ENCODE data around the gene PTPRN2.
"Not testable (repeated sequence)": the region's sequence is repeated elsewhere in the genome, so short reads cannot be mapped to it uniquely, and the experiment has no call there.

PTPRN2 gene

DNA sequence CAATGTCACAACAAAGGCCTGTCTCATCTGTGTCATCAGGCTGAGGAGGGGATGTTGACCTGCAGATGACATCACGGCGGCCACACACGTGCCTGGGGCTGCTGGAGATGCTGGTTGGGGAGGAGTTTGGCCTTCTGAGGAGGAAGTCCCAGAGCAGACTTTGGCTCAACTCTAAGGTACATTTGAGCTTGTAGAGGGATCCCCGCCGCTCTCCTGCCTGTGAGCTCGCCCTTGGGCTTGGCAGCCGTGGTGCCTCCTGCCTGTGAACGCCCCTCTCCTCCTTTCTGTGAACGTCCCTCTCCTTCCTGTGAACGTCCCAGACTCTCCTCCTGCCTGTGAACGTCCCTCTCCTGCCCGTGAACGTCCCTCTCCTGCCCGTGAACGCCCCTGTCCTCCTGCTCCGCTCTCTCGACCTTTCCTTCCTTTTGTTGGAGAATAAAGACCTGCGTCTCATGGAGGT is 1074.4 kb downstream of the PTPRN2 start:
- Mint-ChIP-seq H3K27ac (no peak overlapping the region), H3K4me3 (no peak overlapping the region), H3K4me1 (ENCODE audit: low read depth) (no peaks in the 10 kb centered on the region), H3K36me3 (ENCODE audit: low read depth) (no peaks in the 10 kb centered on the region), H3K9me3 (no peaks in the 10 kb centered on the region), H3K27me3 (peaks cover 9% of the 10 kb centered on the region)

DNA sequence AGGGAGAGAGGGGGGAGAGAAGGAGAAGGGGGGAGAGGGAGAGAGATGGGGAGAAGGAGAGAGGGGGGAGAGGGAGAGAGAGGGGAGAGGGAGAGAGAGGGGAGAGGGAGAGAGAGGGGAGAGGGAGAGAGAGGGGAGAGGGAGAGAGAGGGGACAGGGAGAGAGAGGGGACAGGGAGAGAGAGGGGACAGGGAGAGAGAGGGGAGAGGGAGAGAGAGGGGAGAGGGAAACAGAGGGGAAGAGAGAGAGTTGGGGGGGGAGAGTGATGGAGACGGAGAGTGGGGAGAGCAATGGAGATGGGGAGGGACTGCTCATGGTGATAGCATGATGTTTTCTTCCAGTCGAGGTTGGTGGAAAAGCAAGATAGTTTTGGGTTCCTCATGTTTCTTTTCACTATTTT is 1078.4 kb downstream of the PTPRN2 start:
- H3K27me3 Mint-ChIP-seq = peaks cover 23% of the 10 kb centered on the region
- H3K27ac Mint-ChIP-seq = no peak overlapping the region
- no peak overlapping the region for H3K4me3 Mint-ChIP-seq
- H3K36me3 Mint-ChIP-seq (ENCODE audit: low read depth) = no peaks in the 10 kb centered on the region
- peaks cover 11% of the 10 kb centered on the region for H3K9me3 Mint-ChIP-seq
- peaks cover 3% of the 10 kb centered on the region for H3K4me1 Mint-ChIP-seq (ENCODE audit: low read depth)

DNA sequence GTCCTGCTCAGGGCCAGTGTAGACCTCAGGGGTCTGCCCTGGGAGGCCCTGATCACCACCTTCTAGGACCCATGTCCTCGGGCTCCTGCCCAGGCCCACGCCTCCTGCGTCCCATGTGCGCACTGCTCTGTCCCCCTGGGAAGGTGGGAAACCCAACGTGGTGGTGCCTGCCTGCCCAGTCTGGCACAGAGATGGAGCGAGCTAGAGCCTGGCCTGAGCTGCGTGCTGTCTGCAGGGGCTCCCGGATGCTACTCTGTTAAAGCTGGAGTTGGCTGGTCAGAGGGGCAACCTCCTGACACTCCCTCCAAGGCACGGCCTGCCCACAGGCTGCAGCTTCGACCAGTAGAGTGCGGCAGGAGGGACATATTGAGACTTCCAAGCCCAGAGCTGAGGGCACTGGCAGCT is 1079.1 kb downstream of the PTPRN2 start:
- Mint-ChIP-seq H3K27me3 (peaks cover 23% of the 10 kb centered on the region), H3K4me3 (no peak overlapping the region), H3K9me3 (peaks cover 11% of the 10 kb centered on the region), H3K27ac (no peak overlapping the region), H3K4me1 (ENCODE audit: low read depth) (peaks cover 9% of the 10 kb centered on the region), H3K36me3 (ENCODE audit: low read depth) (no peaks in the 10 kb centered on the region)

DNA sequence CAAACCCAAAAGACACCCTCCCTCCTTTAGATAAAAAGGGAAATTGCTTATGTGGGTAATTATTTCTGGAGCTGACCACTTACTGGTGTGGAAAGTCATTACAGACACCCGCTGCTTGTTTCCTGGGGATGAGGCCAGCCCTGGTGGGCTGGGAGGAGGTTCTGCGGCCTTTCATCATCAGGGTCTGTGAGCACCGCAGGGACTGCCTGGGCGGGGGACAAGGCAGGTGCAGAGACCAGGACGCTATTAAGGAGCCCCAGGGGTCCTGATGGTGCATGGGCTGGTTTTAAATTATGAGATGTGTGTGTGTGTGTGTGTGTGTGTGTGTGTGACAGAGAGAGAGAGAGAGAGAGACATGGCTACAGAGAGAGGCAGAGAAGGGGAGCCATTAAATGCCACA is 1079.6 kb downstream of the PTPRN2 start:
- H3K4me3 Mint-ChIP-seq = no peak overlapping the region
- H3K27ac Mint-ChIP-seq = no peak overlapping the region

DNA sequence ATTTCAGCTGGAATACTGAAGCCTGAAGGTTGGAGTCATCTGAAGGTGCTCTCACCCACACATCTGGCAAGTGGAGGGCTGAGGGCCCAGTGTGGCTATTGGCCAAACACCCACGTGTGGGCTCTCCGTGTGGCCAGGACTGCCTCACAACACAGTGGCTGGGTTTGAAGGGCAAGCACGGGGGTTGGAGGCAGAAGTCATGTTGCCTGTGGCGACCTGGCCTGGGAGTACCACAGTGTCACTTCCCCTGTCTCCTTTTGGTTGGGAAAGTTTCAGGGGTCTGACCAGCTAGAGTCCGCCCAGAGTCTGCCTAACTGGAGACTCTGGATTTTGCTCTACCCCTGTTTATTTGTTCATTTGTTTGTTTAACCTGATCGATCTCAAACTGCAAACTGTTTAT is 1081.4 kb downstream of the PTPRN2 start:
- H3K4me3 Mint-ChIP-seq = no peak overlapping the region
- peaks cover 11% of the 10 kb centered on the region for H3K9me3 Mint-ChIP-seq
- no peak overlapping the region for H3K27ac Mint-ChIP-seq
- H3K4me1 Mint-ChIP-seq (ENCODE audit: low read depth) = peaks cover 31% of the 10 kb centered on the region
- peaks cover 23% of the 10 kb centered on the region for H3K27me3 Mint-ChIP-seq
- H3K36me3 Mint-ChIP-seq (ENCODE audit: low read depth) = no peaks in the 10 kb centered on the region

More for the DNA sequence above, 1079.6 kb downstream of the PTPRN2 start:
- Mint-ChIP-seq H3K9me3 (peaks cover 11% of the 10 kb centered on the region), H3K36me3 (ENCODE audit: low read depth) (no peaks in the 10 kb centered on the region), H3K4me1 (ENCODE audit: low read depth) (peaks cover 14% of the 10 kb centered on the region), H3K27me3 (peaks cover 23% of the 10 kb centered on the region)

DNA sequence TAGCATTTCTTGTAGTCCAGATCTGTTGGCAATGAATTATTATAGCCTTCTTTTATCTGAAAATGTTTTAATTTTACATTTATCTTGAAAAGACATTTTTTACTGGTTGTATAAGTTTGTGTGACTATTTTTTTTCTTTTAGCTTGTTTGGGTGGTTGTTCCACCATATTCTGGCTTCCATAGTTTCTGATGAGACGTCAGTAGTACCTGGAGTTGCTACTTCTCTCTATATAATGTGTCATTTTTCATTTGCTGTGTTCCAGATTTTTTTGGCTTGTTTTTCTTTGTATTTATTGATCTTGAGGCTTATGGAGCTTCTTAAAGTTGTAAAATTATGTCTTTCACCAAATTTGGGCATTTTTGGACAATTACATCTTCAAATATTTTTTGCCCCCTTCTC is 1082.0 kb downstream of the PTPRN2 start:
- Mint-ChIP-seq H3K27me3 (peaks cover 23% of the 10 kb centered on the region), H3K27ac (no peak overlapping the region), H3K9me3 (peaks cover 11% of the 10 kb centered on the region), H3K4me3 (no peak overlapping the region), H3K4me1 (ENCODE audit: low read depth) (peaks cover 31% of the 10 kb centered on the region), H3K36me3 (ENCODE audit: low read depth) (no peaks in the 10 kb centered on the region)

DNA sequence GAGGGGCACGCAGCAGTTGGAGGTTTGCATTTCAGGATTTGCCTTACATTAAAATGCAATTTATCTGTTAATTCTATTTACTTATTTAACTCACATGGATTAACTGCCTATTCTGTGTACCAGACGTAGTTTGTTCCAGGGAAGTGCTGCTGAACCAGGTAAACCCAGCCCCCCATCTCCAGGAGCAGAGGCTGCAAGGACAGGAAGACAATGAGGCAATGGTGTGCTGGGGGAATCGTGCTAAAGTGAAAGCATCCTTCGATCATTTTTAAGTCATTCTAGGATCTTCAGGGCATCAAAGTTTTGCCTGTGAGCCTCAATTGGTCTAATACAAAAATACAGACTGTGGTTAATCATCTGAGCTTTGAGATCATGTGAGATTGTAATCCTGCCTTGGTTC is 1084.4 kb downstream of the PTPRN2 start:
- Mint-ChIP-seq H3K4me3 (peak overlapping the region; percentile 65), H3K27me3 (peaks cover 14% of the 10 kb centered on the region), H3K4me1 (ENCODE audit: low read depth) (peaks cover 31% of the 10 kb centered on the region), H3K9me3 (peaks cover 11% of the 10 kb centered on the region), H3K27ac (peak overlapping the region; percentile 88), H3K36me3 (ENCODE audit: low read depth) (no peaks in the 10 kb centered on the region)

DNA sequence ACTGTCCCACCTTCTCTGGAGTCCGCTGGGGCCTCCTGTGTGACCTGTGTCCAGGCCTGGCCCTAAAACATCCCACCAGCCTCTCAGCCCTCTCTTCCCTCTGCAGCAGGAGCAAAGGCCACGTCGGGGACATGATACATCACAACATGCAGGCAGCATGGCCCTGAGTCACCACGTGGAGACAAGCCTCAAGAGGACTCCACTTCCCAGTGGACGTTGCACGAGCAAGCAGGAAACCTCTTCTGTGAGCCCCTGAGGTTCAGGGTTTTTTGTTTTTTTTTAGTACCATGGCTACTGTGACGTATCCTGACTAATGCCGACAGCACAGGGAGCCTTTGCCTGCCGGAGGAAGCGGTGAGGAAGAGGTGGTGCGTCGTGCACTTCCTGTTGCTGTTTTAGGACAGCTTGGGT is 1084.9 kb downstream of the PTPRN2 start:
- peaks cover 11% of the 10 kb centered on the region for H3K9me3 Mint-ChIP-seq
- no peaks in the 10 kb centered on the region for H3K36me3 Mint-ChIP-seq (ENCODE audit: low read depth)
- H3K4me1 Mint-ChIP-seq (ENCODE audit: low read depth) = peaks cover 31% of the 10 kb centered on the region
- H3K4me3 Mint-ChIP-seq = peak overlapping the region; percentile 65
- peaks cover 11% of the 10 kb centered on the region for H3K27me3 Mint-ChIP-seq
- H3K27ac Mint-ChIP-seq = peak overlapping the region; percentile 88

DNA sequence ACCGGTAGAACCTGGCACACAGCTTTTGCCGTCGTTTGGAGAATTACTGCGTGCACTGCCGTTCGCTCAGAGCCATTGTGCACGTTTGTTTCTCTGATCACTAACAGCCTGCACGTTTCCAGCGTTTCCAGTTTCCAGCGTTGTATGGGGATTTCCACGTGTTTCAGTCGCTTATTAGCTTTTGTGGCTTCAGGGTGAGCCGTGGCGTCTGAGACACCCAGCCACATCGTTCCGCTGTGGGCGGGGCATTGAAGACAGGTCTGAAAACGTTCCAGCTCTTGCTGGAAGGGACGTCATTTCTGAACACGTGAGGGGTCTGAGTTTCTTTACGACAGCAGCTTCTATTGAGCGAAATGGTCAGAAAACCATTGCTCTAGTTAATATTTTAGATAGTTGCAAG is 1086.0 kb downstream of the PTPRN2 start:
- H3K4me3 Mint-ChIP-seq = no peak overlapping the region
- no peaks in the 10 kb centered on the region for H3K36me3 Mint-ChIP-seq (ENCODE audit: low read depth)
- peaks cover 6% of the 10 kb centered on the region for H3K9me3 Mint-ChIP-seq
- peaks cover 2% of the 10 kb centered on the region for H3K27me3 Mint-ChIP-seq
- no peak overlapping the region for H3K27ac Mint-ChIP-seq
- H3K4me1 Mint-ChIP-seq (ENCODE audit: low read depth) = peaks cover 31% of the 10 kb centered on the region

DNA sequence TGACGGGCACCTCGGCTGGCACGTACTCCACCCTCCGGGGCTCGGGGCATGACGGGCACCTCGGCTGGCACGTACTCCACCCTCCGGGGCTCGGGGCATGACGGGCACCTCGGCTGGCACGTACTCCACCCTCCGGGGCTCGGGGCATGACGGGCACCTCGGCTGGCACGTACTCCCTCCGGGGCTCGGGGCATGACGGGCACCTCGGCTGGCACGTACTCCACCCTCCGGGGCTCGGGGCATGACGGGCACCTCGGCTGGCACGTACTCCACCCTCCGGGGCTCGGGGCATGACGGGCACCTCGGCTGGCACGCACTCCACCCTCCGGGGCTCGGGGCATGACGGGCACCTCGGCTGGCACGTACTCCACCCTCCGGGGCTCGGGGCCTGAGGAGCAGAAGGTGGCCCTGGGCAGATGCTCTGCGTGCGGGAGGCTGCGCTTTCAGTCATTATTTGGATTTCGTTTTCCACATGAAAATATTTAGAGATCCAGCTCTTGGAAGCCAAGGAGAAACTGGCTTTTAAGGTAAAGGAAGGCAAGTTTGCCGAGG is 1086.6 kb downstream of the PTPRN2 start:
- not testable (repeated sequence) for H3K36me3 Mint-ChIP-seq (ENCODE audit: low read depth); H3K9me3 Mint-ChIP-seq; H3K27me3 Mint-ChIP-seq; H3K27ac Mint-ChIP-seq; H3K4me3 Mint-ChIP-seq
- H3K4me1 Mint-ChIP-seq (ENCODE audit: low read depth) = peaks cover 37% of the 10 kb centered on the region

DNA sequence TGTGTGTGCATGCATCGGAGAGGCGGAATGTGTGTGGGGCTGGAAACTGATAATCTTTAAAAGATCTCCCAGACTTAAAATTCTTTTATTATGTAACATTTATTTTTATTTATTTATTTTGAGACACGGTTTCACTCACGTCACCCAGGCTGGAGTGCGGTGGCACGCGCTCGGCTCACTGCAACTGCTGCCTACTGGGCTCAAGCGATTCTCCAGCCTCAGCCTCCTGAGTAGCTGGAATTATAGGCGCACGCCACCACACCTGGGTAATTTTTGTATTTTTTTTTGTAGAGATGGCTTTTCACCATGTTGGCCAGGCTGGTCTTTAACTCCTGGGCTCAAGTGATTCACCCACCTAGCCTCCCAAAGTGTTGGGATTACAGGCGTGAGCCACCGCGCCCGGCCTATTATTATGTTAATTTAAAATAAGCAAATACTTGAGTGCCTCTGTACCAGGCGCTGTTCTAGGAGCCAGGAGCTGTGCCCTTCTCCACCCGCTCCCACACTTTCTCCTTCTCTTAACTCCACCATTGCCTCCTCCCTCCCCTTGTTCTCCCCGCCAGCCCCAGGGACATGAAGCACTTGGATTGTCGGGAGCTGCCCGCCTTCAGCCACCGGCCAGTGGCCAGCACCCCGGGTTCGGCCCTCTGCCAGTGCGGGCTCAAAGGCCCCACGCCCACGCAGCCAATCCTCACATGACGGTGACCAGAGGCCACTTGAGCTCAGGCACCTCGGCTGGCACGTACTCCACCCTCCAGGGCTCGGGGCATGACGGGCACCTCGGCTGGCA is 1087.3 kb downstream of the PTPRN2 start:
- H3K27me3 Mint-ChIP-seq = no peaks in the 10 kb centered on the region
- no peaks in the 10 kb centered on the region for H3K36me3 Mint-ChIP-seq (ENCODE audit: low read depth)
- peaks cover 4% of the 10 kb centered on the region for H3K9me3 Mint-ChIP-seq
- no peak overlapping the region for H3K4me3 Mint-ChIP-seq
- H3K27ac Mint-ChIP-seq = peak overlapping the region; percentile 70
- H3K4me1 Mint-ChIP-seq (ENCODE audit: low read depth) = peaks cover 44% of the 10 kb centered on the region

DNA sequence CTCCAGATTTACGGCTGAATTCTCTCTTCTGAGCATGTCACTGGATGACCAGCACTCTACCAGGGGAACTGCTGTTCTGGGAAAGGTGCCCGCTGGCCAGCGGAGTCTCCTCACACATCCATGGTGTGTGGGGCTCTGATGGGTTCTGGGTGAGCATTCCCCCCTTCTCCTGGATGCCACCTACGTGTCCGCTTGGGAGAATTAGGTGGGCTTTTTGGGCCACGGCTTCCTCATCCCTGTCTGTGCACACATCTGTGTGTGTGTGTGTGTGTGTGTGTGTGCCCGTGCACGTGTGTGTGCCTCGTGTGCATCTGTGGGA is 1087.8 kb downstream of the PTPRN2 start:
- H3K4me1 Mint-ChIP-seq (ENCODE audit: low read depth) = peaks cover 49% of the 10 kb centered on the region
- H3K36me3 Mint-ChIP-seq (ENCODE audit: low read depth) = no peaks in the 10 kb centered on the region
- H3K27ac Mint-ChIP-seq = peak overlapping the region; percentile 70
- H3K27me3 Mint-ChIP-seq = no peaks in the 10 kb centered on the region
- no peaks in the 10 kb centered on the region for H3K9me3 Mint-ChIP-seq
- H3K4me3 Mint-ChIP-seq = no peak overlapping the region

DNA sequence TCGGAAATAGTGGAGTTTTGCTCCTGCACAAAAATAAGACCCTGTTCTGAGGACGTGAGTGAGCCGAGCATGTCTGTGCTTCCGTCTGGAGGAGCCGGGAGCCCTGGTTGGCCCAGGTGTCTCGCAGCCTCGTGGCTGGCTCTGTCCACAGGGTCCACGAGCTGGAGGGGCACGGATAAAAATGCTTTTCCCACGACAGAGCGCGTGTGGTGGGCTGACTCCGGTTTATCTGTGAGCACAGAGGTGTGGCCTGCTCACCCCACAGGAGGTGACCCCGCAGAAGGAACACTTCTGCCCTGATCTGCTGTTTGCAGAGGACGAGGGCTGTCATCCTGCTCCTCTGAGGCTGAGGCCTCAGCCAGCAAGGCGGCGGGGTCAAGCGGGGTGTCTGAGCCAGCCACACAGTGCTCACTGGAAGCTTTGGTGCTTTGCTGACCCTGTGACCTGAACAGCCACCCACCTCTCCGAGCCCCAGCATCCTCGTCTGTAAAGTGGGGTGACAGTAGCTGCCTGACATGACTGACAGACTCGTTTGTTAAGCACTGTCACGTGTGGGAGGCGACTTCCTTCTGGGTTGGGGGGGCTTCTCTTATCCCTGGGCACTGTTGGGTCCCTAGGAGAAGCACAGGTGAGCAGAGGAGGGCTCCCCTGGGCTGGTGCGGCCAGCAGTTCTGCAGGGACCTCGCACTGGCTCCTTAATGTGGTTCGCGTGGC is 1088.3 kb downstream of the PTPRN2 start:
- Mint-ChIP-seq H3K4me3 (no peak overlapping the region), H3K36me3 (ENCODE audit: low read depth) (no peaks in the 10 kb centered on the region), H3K4me1 (ENCODE audit: low read depth) (peaks cover 52% of the 10 kb centered on the region), H3K27ac (no peak overlapping the region), H3K9me3 (no peaks in the 10 kb centered on the region), H3K27me3 (peaks cover under 1% of the 10 kb centered on the region)

DNA sequence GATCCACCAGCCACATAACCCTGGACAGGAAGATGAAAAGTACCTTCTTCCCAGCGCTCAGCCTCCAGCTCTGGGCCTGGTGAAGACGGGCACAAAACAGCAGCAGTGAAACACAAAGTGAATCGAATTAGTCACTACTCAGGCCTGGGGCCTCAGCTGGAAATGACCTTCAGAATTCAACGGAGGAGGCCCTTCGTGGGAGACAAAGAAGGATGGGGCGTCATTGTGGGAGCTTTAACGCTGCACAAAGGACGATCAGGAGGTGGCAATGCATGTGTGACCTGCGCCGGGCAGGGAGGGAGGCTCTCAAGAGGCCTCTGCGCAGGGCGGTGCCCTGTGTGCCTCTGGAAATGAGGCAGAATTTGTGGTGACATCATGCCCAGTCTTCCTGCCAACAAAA is 1089.0 kb downstream of the PTPRN2 start:
- Mint-ChIP-seq H3K4me1 (ENCODE audit: low read depth) (peaks cover 53% of the 10 kb centered on the region), H3K27ac (no peak overlapping the region), H3K4me3 (no peak overlapping the region)

More for the DNA sequence above, 1089.0 kb downstream of the PTPRN2 start:
- H3K36me3 Mint-ChIP-seq (ENCODE audit: low read depth) = no peaks in the 10 kb centered on the region
- peaks cover 6% of the 10 kb centered on the region for H3K27me3 Mint-ChIP-seq
- no peaks in the 10 kb centered on the region for H3K9me3 Mint-ChIP-seq
